Measurements from ENCODE around the gene ZBTB12. TPM values are rescaled to one million over a fixed set of nuclear protein-coding genes. Genes with fewer than 3 reads are reported as not detected.

ZBTB12 gene
- total RNA-seq, 2 experiments from 2014 or later, result 1.3 to 1.8 TPM

Other genes with a start within 250 kb of the ZBTB12 start
- 100 to 1,000 TPM; 268 to 286 TPM for gene BAG6, start 249.4 kb downstream of the ZBTB12 start, total RNA-seq
- 1 to 10 TPM; 3.9 to 4.5 TPM for gene APOM, start 246.2 kb downstream of the ZBTB12 start, total RNA-seq
- gene C6orf47, start 241.3 kb downstream of the ZBTB12 start, total RNA-seq, result 10 to 100 TPM; 20.2 to 20.9 TPM
- gene GPANK1, start 237.1 kb downstream of the ZBTB12 start, total RNA-seq, result 10 to 100 TPM; 34.4 to 42.9 TPM
- 100 to 1,000 TPM; 218 to 273 TPM for gene CSNK2B, start 236.0 kb downstream of the ZBTB12 start, total RNA-seq
- 10 to 100 TPM; 26.0 to 27.4 TPM for gene LY6G5B, start 232.1 kb downstream of the ZBTB12 start, total RNA-seq
- gene LY6G5C, start 221.0 kb downstream of the ZBTB12 start, total RNA-seq, result 1 to 10 TPM; 1.7 to 2.1 TPM
- 10 to 100 TPM; 47.2 to 54.1 TPM for gene ABHD16A, start 198.8 kb downstream of the ZBTB12 start, total RNA-seq
- gene LY6G6F, start 195.2 kb downstream of the ZBTB12 start, total RNA-seq, result not detected
- gene LY6G6D, start 186.7 kb downstream of the ZBTB12 start, total RNA-seq, result not detected
- gene LY6G6C, start 180.3 kb downstream of the ZBTB12 start, total RNA-seq, result not detected
- under 1 TPM; 0.15 to 0.19 TPM for gene MPIG6B, start 178.7 kb downstream of the ZBTB12 start, total RNA-seq
- 10 to 100 TPM; 13.3 to 15.4 TPM for gene DDAH2, start 172.8 kb downstream of the ZBTB12 start, total RNA-seq
- 100 to 1,000 TPM; 525 to 561 TPM for gene CLIC1, start 165.6 kb downstream of the ZBTB12 start, total RNA-seq
- gene MSH5, start 162.1 kb downstream of the ZBTB12 start, total RNA-seq, result 10 to 100 TPM; 56.1 to 58.0 TPM
- 10 to 100 TPM in 1 of 2 experiments, 1 to 10 TPM in 1; 9.8 to 12.0 TPM for gene SAPCD1, start 139.4 kb downstream of the ZBTB12 start, total RNA-seq
- gene VWA7, start 124.8 kb downstream of the ZBTB12 start, total RNA-seq, result 1 to 10 TPM; 5.2 to 5.4 TPM
- 100 to 1,000 TPM in 1 of 2 experiments, 10 to 100 TPM in 1; 85.0 to 100 TPM for gene VARS1, start 106.3 kb downstream of the ZBTB12 start, total RNA-seq
- 100 to 1,000 TPM; 103 to 109 TPM for gene LSM2, start 95.1 kb downstream of the ZBTB12 start, total RNA-seq
- gene HSPA1L, start 86.8 kb downstream of the ZBTB12 start, total RNA-seq, result 1 to 10 TPM; 3.3 to 3.5 TPM
- 10 to 100 TPM; 89.8 to 92.7 TPM for gene HSPA1A, start 86.5 kb downstream of the ZBTB12 start, total RNA-seq
- 10 to 100 TPM; 44.0 to 47.2 TPM for gene HSPA1B, start 74.3 kb downstream of the ZBTB12 start, total RNA-seq
- gene NEU1, start 39.3 kb downstream of the ZBTB12 start, total RNA-seq, result 10 to 100 TPM; 16.7 to 17.0 TPM
- under 1 TPM in 1 of 2 experiments, not detected in 1; 0.15 TPM for gene SLC44A4, start 23.1 kb downstream of the ZBTB12 start, total RNA-seq
- 10 to 100 TPM; 70.4 to 71.6 TPM for gene EHMT2, start 4.4 kb downstream of the ZBTB12 start, total RNA-seq
- gene C2, start 25.6 kb upstream of the ZBTB12 start, total RNA-seq, result 1 to 10 TPM in 1 of 2 experiments, under 1 TPM in 1; 0.57 to 1.3 TPM
- under 1 TPM in 1 of 2 experiments, not detected in 1; 0.37 TPM for gene CFB, start 44.0 kb upstream of the ZBTB12 start, total RNA-seq
- 10 to 100 TPM; 65.2 to 72.3 TPM for gene NELFE, start 56.9 kb upstream of the ZBTB12 start, total RNA-seq
- gene SKIC2, start 57.1 kb upstream of the ZBTB12 start, total RNA-seq, result 100 to 1,000 TPM in 1 of 2 experiments, 10 to 100 TPM in 1; 88.0 to 101 TPM
- gene DXO, start 70.1 kb upstream of the ZBTB12 start, total RNA-seq, result 10 to 100 TPM; 20.4 to 21.8 TPM
- 1 to 10 TPM; 3.0 to 4.2 TPM for gene C4A, start 80.0 kb upstream of the ZBTB12 start, total RNA-seq
- gene C4B, start 112.7 kb upstream of the ZBTB12 start, total RNA-seq, result 1 to 10 TPM; 2.0 to 2.2 TPM
- under 1 TPM in 1 of 2 experiments, not detected in 1; 0.12 TPM for gene CYP21A2, start 136.3 kb upstream of the ZBTB12 start, total RNA-seq
- 1 to 10 TPM; 3.9 to 6.7 TPM for gene TNXB, start 207.3 kb upstream of the ZBTB12 start, total RNA-seq
- 100 to 1,000 TPM; 141 to 142 TPM for gene ATF6B, start 226.2 kb upstream of the ZBTB12 start, total RNA-seq
- gene FKBPL, start 228.2 kb upstream of the ZBTB12 start, total RNA-seq, result 1 to 10 TPM; 6.6 to 7.8 TPM
- gene PRRT1, start 249.9 kb upstream of the ZBTB12 start, total RNA-seq, result under 1 TPM; 0.17 to 0.23 TPM

Data from activated CD4-positive, alpha-beta T cell treated with anti-CD3 and anti-CD28 coated beads, Interleukin-2, amount 10 ng/mL, durations not matched to agents 7 days and 5 days (primary cell).